GM23338 (cell line): ENCODE data around the gene PGLYRP4. TPM values are rescaled to one million over a fixed set of nuclear protein-coding genes. Genes with fewer than 3 reads are reported as not detected.

Experiments used
- ATAC-seq: fragments of 200-7000 bp; cut with Tn5 transposase; 3 replicates; pipeline ENCODE4 v1.9.1; 2020
- DNase-seq: peaks from one replicate; pipeline ENCODE4 v3.0.0-alpha.2; 2015; ENCODE audit warnings: low spot score
- H2AFZ ChIP-seq: fragments of 200-600 bp; sonication (generic); 2 replicates; pipeline ENCODE4 v1.8.0; 2016; ENCODE audit warnings: antibody characterized with exemption, mild to moderate bottlenecking, moderate library complexity
- H3F3A ChIP-seq: fragments of 200-600 bp; sonication (generic); replicated peaks from 2 replicates; pipeline ENCODE4 v1.8.0; 2017; ENCODE audit warnings: antibody characterized with exemption, mixed run types, low read depth
- H3K27ac ChIP-seq: fragments of 200-600 bp; sonication (generic); 2 replicates; pipeline ENCODE4 v1.6.1; 2016; ENCODE audit warnings: low read depth
- H3K27me3 ChIP-seq: fragments of 200-600 bp; sonication (generic); 2 replicates; pipeline ENCODE4 v1.8.0; 2016; ENCODE audit warnings: mild to moderate bottlenecking, mixed run types, moderate library complexity; ENCODE audit not compliant: insufficient read depth
- H3K36me3 ChIP-seq: fragments of 200-600 bp; sonication (generic); 2 replicates; pipeline ENCODE4 v1.8.0; 2016; ENCODE audit warnings: mild to moderate bottlenecking; ENCODE audit not compliant: insufficient read depth
- H3K4me1 ChIP-seq: fragments of 200-600 bp; sonication (generic); 2 replicates; pipeline ENCODE4 v1.8.0; 2016; ENCODE audit warnings: mild to moderate bottlenecking, moderate library complexity; ENCODE audit not compliant: insufficient read depth
- H3K4me2 ChIP-seq: fragments of 200-600 bp; sonication (generic); 2 replicates; pipeline ENCODE4 v1.7.1; 2017; ENCODE audit warnings: mixed run types
- H3K4me3 ChIP-seq: fragments of 200-600 bp; sonication (generic); 2 replicates; pipeline ENCODE4 v1.6.1; 2016; ENCODE audit warnings: mixed run types
- H3K79me2 ChIP-seq: fragments of 200-600 bp; sonication (generic); replicated peaks from 2 replicates; pipeline ENCODE4 v1.8.0; 2017; ENCODE audit warnings: mild to moderate bottlenecking; ENCODE audit not compliant: insufficient read depth
- H3K9me2 ChIP-seq: fragments of 200-600 bp; sonication (generic); 2 replicates; pipeline ENCODE4 v1.8.0; 2017; ENCODE audit not compliant: insufficient read depth
- H4K20me1 ChIP-seq: fragments of 200-600 bp; sonication (generic); replicated peaks from 2 replicates; pipeline ENCODE4 v1.8.0; 2017; ENCODE audit warnings: mild to moderate bottlenecking; ENCODE audit not compliant: insufficient read depth
- H3K27ac Mint-ChIP-seq: 2 replicates; pipeline ENCODE4 v1.8.0; 2020; ENCODE audit warnings: inconsistent platforms, mild to moderate bottlenecking, moderate library complexity, mixed read lengths
- H3K27me3 Mint-ChIP-seq: 3 replicates; pipeline ENCODE4 v1.8.0; 2022; ENCODE audit warnings: low read depth, mild to moderate bottlenecking, moderate library complexity, mixed read lengths, inconsistent platforms; ENCODE audit not compliant: insufficient read depth, poor library complexity
- H3K36me3 Mint-ChIP-seq: 3 replicates; pipeline ENCODE4 v1.8.0; 2021; ENCODE audit warnings: low read depth, mild to moderate bottlenecking, inconsistent platforms, moderate library complexity, mixed read lengths
- H3K4me1 Mint-ChIP-seq: 3 replicates; pipeline ENCODE4 v1.8.0; 2020; ENCODE audit warnings: mild to moderate bottlenecking, inconsistent platforms, mixed read lengths
- H3K4me3 Mint-ChIP-seq: 3 replicates; pipeline ENCODE4 v1.8.0; 2021; ENCODE audit warnings: moderate library complexity, mild to moderate bottlenecking, inconsistent platforms, mixed read lengths
- H3K9me3 Mint-ChIP-seq: 3 replicates; pipeline ENCODE4 v1.8.0; 2020; ENCODE audit warnings: moderate library complexity, mild to moderate bottlenecking, inconsistent platforms, mixed read lengths
- CREB1 ChIP-seq: fragments of 250-450 bp; sonication (Bioruptor Pico); IDR thresholded peaks from 2 replicates; pipeline ENCODE4 v1.5.0; 2020; ENCODE audit warnings: low read depth, mild to moderate bottlenecking, moderate library complexity
- EZH2 ChIP-seq: fragments of 200-600 bp; sonication (generic); IDR thresholded peaks from one replicate; pipeline ENCODE4 v1.8.0; 2017; ENCODE audit warnings: antibody characterized with exemption, mild to moderate bottlenecking, low read depth; ENCODE audit not compliant: unreplicated experiment
- EZH2phosphoT487 ChIP-seq: fragments of 200-600 bp; sonication (generic); IDR thresholded peaks from one replicate; pipeline ENCODE4 v1.8.1; 2018; ENCODE audit warnings: antibody characterized with exemption; ENCODE audit not compliant: unreplicated experiment
- JUNB ChIP-seq: IDR thresholded peaks from one replicate; pipeline ENCODE4 v1.6.1; 2016; ENCODE audit warnings: antibody characterized with exemption; ENCODE audit not compliant: unreplicated experiment
- NANOG ChIP-seq: IDR thresholded peaks from 2 replicates; pipeline ENCODE4 v1.6.1; 2016; ENCODE audit warnings: antibody characterized with exemption, borderline replicate concordance
- POLR2AphosphoS5 ChIP-seq: IDR thresholded peaks from 2 replicates; pipeline ENCODE4 v1.6.1; 2016; ENCODE audit warnings: antibody characterized with exemption, low read depth
- REST ChIP-seq: IDR thresholded peaks from one replicate; pipeline ENCODE4 v1.6.1; 2018; ENCODE audit warnings: antibody characterized with exemption; ENCODE audit not compliant: unreplicated experiment
- ZNF114 ChIP-seq: fragments of 250-450 bp; sonication (Bioruptor Pico); IDR thresholded peaks from 2 replicates; pipeline ENCODE4 v1.5.0; 2020; ENCODE audit warnings: mild to moderate bottlenecking, moderate library complexity
- ZNF462 ChIP-seq: fragments of 250-450 bp; sonication (Bioruptor Pico); IDR thresholded peaks from 2 replicates; pipeline ENCODE4 v1.5.0; 2020; ENCODE audit warnings: mild to moderate bottlenecking, moderate library complexity
- polyA plus RNA-seq: library from polyadenylated mRNA; unstranded; fragments of >200 nt; fragmentation: Nextera tagmentation; extraction: Ambion mirVana; gene quantifications from 2 replicates; pipeline ENCODE4 v1.2.1, GENCODE V29; 2016
- total RNA-seq: library from RNA; depleted of rRNA; stranded (reverse); fragments of >200 nt; shearing (Covaris generic); gene quantifications from 2 replicates; pipeline ENCODE4 v1.2.3, GENCODE V29; 2014
- TF ChIP-seq, protein P1 (sequence below), 2 experiments: fragments of 200-600 bp in 1 of 2; sonication (generic) in 1 of 2; conservative IDR thresholded peaks; 2 replicates each; pipeline versions ENCODE4 v1.5.1 to v1.6.1; 2016 to 2017; ENCODE audit warnings: antibody characterized with exemption in 2 of 2, low read depth in 2 of 2, mild to moderate bottlenecking in 2 of 2, moderate library complexity in 1 of 2

Gene PGLYRP4
- total and polyA plus RNA-seq, 2 experiments from 2014 or later = not detected

- Histone ChIP-seq H3K4me1 (no peaks in the 10 kb centered on the region), H4K20me1 (no peaks in the 10 kb centered on the region), H3K79me2 (no peaks in the 10 kb centered on the region), H2AFZ (peak overlapping the region; percentile 7; the same call in 1 of the 2 replicates), H3K27ac (no peak overlapping the region), H3K36me3 (no peaks in the 10 kb centered on the region), H3F3A (no peaks in the 10 kb centered on the region), H3K4me2 (no peak overlapping the region), H3K4me3 (no peak overlapping the region), H3K9me2 (peaks cover 22% of the 10 kb centered on the region), H3K27me3 (no peaks in the 10 kb centered on the region)
- Mint-ChIP-seq H3K4me1 (peaks cover 12% of the 10 kb centered on the region; the same call in 2 of the 3 replicates), H3K27ac (no peak overlapping the region), H3K27me3 (peaks cover 7% of the 10 kb centered on the region), H3K36me3 (no peaks in the 10 kb centered on the region), H3K9me3 (no peaks in the 10 kb centered on the region), H3K4me3 (no peak overlapping the region)
- DNase-seq (no peak), ATAC-seq (no peak)
- TF ChIP-seq REST (no peak), ZNF462 (CRISPR knock-in tag) (no peak), EZH2phosphoT487 (no peak), EZH2 (no peak), NANOG (no peak), ZNF114 (CRISPR knock-in tag) (no peak), JUNB (no peak), POLR2AphosphoS5 (no peak), CREB1 (CRISPR knock-in tag) (no peak)
- TF ChIP-seq, protein P1, sequence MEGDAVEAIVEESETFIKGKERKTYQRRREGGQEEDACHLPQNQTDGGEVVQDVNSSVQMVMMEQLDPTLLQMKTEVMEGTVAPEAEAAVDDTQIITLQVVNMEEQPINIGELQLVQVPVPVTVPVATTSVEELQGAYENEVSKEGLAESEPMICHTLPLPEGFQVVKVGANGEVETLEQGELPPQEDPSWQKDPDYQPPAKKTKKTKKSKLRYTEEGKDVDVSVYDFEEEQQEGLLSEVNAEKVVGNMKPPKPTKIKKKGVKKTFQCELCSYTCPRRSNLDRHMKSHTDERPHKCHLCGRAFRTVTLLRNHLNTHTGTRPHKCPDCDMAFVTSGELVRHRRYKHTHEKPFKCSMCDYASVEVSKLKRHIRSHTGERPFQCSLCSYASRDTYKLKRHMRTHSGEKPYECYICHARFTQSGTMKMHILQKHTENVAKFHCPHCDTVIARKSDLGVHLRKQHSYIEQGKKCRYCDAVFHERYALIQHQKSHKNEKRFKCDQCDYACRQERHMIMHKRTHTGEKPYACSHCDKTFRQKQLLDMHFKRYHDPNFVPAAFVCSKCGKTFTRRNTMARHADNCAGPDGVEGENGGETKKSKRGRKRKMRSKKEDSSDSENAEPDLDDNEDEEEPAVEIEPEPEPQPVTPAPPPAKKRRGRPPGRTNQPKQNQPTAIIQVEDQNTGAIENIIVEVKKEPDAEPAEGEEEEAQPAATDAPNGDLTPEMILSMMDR (conservative IDR thresholded peaks at IDR 0.05; ENCODE audit: low read depth in 2 of 2) = no peak
Measured at GRCh38 chr1:153340356-153340755, 8.3 kb downstream of the PGLYRP4 start.
